Measurements from ENCODE around the gene LAMA5.

GRCh38 chr20:62323146-62323979 lies 43.7 kb downstream of the LAMA5 start:
- no peak for TF ChIP-seq CTCF (conservative IDR thresholded peaks at IDR 0.05 in 1 of 2, IDR thresholded peaks at IDR 0.05 in 1 of 2; ENCODE audit: extremely low read depth in 1 of 2, insufficient read depth in 1 of 2, low read depth in 1 of 2, low read length in 2 of 2)
- no peak for TF ChIP-seq EZH2 (IDR thresholded peaks at IDR 0.05; ENCODE audit: borderline replicate concordance, low read length)

Data from mammary epithelial cell (primary cell).